Measurements from ENCODE around the gene SMIM22.

Gene SMIM22, protein sequence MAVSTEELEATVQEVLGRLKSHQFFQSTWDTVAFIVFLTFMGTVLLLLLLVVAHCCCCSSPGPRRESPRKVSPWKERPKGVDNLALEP

DNA sequence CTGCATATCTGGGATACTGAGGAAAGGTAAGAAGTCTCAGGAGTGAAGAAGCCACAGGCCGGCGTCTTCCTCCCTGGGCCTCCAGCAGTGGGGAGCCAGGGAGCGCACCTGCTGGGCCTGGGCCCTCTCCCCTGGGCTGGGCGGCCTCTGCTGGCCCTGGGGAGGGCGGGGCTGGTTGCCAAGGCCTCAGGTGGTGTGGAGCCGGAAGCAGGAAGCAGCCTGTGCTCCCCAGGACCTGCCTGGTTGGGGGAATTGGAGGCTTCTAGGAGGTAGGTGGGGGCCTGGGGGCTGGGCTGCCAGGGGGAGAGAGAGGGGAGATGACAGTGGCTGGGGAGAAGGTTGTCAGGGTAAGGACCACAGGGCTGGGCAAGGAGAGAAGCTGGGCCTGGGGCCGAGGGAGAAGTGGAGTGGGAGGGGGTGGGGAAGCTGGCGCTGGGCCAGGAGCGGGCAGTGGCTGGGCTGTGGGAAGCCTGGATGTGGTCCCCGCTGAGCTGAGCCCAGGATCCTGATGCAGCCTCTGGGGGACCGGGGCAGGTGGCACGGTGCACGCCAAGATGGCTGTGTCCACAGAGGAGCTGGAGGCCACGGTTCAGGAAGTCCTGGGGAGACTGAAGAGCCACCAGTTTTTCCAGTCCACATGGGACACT is at the start of gene SMIM22:
Gene SMIM22 (plus strand): TSS at position 189 of the 647 bp plus-strand sequence. CDS start 366 bp downstream, at position 555.
- DNase-seq, result no peak

DNA sequence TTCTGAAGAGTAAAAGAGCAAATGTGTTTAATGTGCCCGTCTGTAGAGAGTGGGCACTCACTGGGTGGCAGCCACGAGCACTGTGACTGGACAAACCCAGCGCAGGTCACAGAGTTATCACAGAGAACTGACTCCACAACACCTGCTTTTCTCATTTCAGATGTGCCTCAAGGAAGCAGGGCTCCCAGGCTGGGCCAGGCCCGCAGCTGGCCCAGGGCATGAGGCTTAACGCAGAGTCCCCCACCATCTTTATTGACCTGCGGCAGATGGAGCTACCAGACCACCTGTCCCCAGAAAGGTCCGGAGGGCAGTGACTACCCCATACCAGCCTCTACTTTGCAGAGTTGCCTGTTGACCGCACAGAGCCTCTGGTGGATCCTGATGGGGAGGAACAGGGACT is 49.0 kb upstream of the SMIM22 start:
- DNase-seq, result no peak

DNA sequence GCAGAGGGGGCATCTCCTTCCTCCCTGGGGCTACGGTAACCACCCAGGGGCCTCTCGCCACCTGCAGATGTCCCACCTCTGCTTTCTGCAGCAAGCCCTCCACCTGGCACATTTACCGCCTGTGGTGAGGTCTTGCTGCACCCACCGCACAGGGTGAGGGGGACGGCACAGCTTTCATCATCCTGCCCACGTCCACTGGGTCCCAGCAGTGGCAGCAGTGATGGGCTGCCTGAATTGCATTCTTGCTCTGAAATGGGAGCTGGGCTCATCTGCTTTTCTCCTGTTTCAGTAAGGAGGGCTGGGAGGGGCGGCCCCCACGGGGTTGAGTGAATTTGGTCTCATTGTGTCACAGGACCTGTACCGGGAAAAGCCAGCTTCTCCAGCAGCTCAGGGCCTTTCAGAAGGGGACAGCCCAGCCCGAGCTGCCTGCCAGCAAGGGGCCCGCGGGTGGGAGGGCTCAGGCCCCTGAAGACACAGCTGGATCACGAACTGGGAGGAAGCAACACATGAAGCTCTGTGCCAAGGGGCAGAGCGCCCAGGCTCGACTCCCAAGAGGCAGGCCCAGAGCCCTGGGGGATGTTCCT is 48.1 kb upstream of the SMIM22 start:
- DNase-seq, result no peak

DNA sequence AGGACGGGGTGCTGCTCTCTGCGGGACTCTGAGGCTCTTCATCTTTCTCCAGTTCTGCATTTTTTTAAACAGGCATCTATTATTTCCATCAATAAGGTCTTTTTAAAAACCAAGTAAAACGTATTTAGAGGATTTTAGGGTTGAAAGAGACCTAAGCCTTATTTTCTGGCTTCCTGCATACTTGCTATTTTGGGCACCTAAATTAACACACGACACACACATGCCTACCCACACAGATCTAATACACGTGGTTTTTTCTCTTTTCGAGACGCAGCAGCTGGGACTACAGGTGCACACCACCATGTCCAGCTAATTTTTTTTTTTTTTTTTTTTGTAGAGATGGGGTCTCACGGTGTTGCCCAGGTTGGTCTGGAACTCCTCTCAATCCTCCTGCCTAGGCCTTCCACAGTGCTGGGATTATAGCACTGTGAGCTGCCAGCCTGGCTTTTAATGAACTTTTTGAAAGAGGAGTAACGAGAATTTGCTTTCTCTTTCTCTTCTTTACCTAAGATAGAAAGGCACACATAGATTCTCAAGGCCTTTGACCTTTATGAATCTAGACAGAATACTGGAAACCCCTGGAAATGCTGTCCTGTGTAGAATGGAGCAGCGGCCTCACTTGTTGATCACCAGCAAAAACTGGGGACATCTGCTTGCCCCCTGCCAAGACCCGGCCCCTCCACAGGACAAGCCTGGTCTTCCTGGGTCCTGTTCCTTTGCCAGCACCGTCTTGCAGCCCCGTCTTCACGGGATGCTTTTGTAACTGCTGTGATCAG is 47.1 kb upstream of the SMIM22 start:
- no peak for DNase-seq

DNA sequence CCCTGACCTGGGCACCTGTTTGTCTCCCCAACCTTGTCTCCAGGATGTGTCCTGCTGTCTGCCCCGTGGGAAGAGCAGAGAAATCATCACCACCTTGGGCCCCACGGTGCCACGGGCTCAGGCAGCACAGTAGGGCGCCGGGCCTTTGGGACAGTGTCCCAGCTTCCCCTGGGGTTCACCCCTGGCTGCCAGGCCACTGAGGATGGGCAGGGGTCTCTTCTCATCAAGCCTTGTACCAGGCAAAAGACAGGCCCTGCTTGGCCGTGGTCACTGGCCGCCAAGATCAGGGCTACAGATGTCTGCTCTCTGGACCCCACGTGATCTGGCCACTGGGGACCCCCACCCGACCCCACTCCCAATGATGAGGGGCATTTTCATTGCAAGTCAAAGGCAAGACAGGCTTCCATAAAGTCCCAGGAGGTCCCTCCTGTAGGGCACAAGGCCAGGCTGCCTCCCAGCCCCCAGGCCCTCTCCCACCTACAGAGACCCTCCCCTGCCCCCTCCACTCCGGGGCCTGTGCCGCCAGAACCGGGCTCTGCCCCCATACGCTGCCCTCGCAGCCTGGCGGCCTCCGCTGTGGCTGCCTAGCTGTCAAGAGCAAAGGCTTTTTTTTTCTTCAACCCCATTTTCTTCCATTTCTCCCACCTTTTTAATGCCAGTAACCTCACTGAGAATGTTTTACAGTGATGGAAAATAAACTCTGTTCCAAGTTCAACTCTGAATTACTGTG is 46.3 kb upstream of the SMIM22 start:
- DNase-seq, result no peak

DNA sequence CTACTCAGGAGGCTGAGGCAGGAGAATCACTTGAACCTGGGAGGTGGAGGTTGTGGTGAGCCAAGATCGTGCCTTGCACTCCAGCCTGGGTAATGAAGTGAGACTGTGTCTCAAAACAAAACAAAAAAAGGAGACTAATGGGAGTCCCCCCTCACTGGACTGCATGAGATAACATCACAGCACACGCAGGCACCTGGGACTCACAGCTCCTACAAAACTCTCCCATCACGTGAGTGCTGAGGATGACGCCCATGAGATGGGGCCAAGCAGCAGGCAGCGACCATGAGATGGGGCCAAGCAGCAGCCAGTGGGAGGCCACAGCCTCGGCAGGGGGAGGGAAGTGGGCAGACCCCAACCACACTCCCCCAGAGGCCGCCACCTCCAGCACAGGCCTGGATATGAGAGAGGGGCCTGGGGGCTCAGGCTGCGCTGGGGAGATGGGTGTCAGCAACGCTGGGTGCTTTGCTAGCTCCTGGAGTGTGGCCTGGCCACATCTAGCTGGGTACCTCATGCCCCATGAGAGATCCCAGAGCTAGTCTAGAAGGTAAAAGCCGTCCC is 45.4 kb upstream of the SMIM22 start:
- DNase-seq, result no peak

DNA sequence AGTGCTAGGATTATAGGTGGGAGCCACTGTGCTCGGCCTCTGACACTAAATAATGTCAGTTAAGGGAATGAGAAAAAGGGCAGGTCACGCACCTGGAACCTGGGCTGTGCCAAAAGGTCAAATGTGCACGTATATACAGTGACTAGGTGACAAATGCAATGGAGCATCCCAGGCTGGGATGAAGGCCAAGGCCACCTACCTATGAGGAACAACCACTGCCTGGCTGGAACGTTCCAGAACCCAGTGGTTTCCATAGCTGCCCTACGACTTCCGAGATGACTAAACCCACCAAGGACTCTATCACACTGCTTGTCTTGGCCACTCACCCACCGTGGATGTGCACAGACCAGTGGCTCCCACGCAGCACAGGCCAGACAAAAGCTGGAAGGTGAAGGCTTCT is 44.3 kb upstream of the SMIM22 start:
- no peak for DNase-seq

DNA sequence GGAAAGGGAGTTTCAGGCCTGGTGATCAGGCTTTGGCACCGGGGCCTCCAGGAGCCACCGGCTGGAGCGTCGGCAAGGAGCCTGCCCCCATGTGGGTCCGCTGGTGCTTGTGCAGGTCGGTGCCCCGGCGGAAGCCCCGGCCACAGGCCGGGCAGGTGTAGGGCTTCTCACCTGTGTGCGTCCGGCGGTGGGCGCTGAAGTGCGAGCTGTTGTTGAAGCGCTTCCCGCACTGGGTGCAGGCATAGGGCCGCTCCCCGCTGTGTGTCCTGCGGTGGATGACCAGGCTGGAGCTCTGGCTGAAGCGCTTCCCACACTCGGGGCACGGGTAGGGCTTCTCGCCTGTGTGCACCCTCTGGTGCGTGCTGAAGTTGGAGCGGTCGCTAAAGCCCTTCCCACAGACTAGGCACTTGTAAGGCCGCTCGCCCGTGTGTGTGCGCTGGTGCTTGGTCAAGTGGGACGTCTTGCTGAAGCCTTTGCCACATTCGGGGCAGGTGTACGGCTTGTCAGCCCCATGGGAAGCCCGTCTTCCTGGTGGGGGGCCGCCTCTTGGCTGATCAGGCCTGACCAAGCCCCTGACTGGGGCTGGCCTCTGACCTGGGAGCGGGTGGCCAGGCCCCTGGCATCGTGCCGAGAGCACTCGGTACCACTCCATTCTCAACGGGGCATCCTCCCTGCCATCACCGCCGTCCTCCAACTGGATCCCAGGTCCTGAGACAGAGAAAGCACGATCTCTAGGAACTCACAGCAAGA is 42.6 kb upstream of the SMIM22 start:
- no peak for DNase-seq

DNA sequence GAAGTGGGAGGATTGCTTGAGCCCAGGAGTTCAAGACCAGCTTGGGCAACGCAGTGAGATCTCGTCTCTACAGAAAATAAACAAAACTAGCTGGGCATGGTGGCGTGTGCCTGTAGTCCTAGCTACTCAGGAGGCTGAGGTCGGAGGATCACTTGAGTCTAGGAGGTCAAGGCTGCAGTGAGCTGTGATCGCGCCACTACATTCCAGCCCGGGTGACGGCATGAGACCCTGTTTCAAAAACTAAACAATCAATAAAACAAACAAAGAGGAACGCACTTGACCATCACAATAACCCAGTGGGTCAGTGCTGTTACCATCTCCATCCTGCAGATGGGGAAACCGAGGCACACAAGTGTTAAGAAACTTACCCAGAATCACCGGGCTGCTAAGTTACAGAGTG is 41.9 kb upstream of the SMIM22 start:
- no peak for DNase-seq

DNA sequence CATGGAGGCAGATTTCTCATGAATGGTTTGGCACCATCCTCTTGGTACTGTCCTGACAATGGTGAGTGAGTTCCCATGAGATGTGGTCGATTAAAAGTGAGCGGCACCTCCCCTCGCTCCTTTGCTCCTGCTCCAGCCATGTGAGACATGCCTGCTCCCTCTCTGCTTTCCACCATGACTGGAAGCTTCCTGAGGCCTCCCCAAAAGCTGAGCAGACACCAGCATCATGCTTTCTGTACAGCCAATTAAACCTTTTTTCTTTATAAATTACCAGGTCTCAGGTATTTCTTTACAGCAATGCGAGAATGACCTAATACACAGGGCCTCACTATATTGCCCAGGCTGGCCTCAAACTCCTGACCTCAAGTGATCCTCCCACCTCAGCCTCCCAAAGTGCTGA is 40.3 kb upstream of the SMIM22 start:
- DNase-seq, result no peak

DNA sequence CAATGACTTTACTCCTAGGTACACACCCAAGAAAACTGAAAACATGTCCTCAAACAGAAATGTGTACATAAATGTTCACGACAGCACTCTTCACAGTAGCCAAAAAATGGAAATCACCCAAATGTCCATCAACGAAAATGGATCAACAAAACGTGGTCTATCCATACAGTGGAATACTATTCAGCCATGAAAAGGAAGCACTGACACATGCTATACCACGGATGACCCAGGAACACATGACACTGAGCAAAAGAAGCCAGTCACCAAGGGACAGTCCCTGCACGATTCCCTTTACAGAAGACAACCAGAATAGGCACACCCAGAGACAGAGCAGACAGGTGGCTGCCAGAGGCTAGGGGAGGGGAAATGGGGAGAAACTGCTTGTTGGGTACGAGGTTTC is 39.5 kb upstream of the SMIM22 start:
- DNase-seq, result no peak

DNA sequence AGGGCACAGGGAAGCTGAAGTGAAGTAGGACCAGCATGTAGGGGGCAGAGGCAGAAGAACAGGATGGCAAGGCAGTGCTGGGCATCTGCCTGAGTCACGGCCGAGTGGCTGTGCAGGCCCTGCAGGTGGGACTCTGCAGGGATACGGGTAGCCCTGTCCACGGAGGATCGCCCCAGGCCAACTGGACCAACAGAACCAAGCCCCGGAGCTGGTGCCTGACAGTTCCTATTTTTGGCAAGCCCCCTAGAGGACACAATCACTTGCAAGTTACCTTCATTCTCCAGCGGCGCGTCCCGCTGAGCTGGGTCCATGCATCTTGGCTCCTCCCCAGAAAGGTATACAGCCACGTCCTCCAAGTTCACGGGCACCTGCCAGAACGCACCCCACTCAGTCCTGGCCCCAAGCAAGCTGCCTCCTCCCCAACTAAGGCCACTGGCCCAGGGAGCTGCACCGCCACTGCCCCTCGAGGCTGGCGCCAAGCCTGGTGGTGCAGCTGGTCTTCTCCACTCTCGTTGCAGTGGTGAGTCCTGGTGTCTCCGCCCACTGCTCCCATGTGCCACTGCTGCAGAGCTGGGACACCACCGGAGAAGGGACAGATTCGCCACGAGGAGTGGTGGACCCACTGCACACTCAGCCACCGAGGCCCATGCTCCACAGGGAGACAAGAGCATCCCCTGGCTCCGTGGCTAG is 34.8 kb upstream of the SMIM22 start:
- DNase-seq, result no peak

DNA sequence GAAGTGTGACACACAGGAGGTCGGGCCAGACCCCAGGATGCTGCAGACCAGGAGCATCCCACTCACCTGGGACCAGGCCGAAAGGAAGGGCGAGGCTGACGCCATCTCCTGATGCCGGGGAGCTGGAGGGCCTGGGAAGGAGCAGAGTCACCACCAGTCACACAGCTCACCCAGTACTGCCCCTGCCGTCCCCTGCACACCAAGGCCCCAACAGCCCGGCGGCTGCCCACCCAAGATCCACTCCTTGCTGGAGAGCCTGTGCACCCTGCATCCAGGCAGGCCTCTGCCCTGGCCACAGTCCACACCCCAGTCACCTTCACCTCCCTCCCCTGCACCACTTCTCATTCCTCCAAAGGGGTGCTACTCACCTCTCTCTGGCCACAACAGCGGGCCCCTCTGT is 33.0 kb upstream of the SMIM22 start:
- no peak for DNase-seq

DNA sequence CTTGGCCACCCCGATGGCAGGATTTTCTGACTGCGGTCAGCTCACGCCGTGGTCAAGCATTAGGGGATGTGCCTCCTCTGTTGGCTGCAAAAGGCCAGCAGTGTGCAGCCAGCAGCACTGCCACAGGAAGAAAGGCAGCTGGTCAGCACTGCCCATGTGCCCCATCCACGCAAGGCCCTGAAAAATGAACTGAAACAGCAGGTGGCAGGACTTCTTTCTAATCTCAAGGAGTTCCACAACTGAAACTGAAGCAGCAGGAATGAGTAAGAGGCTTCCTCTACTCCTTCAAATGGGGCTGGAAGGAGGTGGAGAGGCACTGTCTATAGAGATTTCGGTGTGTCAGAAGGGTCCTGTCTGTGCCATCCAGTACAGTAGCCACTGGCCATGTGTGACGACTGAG is 31.4 kb upstream of the SMIM22 start:
- DNase-seq, result no peak

DNA sequence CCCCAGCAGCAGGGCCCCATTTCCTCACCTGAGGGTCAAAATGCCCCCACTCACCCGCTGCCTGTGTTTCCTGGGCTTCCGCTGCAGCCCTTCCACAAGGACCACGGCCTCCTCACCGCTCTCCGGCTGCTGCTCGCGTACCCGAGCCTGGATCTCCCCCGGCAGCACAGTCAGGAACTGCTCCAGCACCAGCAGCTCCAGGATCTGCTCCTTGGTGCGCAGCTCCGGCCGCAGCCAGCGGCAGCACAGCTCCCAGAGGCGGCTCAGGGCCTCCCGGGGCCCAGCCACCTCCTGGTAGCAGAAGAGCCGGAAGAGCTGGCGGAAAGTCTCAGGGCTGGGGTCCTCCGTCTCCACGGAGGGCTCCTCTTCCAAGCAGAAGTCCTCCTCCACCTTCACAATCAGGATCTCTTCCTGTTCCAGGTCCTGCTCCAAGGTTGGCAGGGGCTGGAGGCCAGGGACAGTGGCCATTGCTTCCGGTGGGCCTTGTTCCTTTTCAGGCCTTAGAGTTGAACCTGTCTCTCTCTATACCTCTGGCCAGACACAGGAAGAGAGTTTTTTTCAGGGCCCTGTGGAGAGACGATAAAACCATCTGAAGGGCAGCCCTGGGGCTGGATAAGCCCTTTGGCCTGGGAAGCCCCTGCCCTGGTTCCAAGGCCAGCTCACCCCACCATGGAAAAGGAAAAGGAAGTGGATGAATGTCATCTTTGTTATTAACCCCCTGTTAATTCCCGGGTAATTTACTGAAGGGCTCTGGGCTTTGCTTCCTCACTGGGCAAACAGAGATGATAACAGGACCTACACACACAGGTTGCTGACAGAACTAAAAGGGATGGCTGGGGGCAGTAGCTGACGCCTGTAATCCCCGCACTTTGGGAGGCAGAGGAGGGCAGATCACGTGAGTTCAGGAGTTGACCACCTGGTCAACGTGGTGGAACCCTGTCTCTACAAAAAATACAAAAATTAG is 29.4 kb upstream of the SMIM22 start:
- no peak for DNase-seq

DNA sequence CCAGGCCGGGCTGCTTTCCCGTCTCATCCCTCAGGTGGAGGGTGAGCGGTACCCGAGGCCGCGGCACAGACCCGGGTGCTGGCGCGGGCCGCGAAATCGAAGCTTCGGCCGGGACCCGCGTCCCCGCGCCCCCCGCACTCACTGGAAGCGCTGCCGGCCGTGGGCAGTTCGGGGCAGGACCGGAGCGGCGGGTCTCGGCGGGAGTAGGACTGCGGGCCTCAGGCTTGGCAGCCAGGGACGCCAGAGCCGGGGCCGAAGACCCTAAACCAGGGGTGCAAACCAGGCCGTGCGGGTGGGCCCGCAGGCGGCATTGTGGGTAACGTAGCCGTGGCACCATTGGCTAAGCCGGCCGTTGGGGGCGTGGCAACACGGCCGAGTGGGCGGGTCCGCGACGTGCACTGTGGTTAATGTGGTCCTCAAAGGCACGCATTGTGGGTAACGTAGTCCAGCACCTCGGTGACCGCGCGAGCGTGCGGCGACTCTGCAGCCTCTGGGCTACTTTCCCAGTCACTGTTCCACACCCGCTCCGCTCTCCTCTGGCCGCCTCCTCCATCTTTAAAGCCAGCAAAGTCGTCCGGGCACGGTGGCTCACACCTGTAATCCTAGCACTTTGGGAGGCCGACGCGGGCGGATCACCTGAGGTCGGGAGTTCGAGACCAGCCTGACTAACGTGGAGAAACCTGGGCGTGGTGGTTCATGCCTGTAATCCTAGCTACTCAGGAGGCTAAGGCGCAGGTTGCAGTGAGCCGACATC is 28.1 kb upstream of the SMIM22 start, which contains the start of gene ZNF500:
Gene ZNF500 (minus strand): TSS at position 288 of the 754 bp plus-strand sequence. CDS start 1,184 bp downstream, outside the sequence.
- peak; percentile 98 for DNase-seq

DNA sequence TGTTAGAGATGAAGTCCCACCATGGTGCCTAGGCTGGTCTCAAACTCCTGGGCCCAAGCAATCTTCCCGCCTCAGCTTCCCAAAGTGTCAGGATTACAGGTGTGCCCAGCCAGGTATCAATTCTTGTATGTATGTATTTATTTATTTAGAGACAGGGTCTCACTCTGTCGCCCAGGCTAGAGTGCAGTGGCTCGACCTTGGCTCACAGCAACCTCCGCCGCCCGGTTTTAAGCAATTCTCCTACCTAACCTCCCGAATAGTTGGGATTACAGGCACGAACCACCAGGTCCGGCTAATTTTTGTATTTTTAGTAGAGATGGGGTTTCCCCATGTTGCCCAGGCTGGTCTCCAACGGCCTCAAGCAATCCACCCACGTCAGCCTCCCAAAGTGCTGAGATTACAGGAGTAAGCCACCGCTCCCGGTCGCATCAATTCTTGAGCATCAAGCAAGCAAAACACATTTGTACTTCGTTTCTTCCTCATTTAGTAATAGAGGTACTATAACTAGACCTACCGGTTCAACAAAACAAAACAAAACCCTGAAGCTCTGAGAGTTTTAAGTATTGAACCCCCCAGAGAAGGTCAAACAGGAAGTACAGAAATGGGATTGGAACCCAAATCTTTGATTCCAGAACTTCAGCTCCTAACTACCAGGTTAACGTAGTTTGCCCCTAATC is 27.2 kb upstream of the SMIM22 start:
- DNase-seq, result no peak

DNA sequence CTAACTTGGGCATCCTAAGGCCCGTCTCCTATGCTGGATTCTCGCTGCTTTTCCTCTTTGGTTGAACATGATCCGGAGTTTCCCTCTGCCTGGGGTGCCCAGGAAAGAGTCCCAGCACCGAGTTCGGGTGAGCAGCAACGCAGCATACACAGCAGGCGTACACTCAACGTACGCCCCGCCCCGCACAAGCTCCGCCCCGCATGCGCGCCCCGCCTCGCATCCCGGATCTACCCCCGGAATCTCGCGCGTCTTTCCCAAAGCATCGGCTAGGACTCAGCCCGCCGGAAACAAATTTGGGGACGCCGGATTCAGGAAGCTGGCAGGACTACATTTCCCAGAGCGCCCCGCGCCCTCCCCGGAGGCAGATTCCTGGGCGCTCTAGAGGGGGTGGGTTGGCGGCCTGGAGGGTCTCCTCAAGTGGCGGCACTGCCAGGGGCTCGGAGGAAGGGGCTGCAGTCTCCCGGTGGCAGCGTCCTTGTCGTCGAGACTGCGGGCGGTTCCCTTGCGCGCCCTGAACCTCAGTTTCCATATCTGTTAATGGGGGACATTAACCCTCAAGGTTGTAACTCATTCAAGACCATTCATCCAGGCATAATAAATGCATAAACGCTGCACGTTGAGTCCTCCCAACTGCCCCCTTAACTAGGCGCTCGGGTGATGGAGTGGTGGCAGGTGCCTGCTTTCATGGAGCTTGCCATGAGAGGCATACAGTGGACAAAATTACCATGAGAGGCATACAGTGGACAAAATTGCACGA is 26.4 kb upstream of the SMIM22 start:
- DNase-seq, result peak; percentile 91

All from stimulated activated CD4-positive, alpha-beta T cell treated with anti-CD3 and anti-CD28 coated beads, Interleukin-4, amount 100 ng/mL, for 24 hours (primary cell).